OCI-LY1 (cell line): ENCODE measurements around the gene AKR1C2.
"Not testable (repeated sequence)": the region's sequence is repeated elsewhere in the genome, so short reads cannot be mapped to it uniquely, and the experiment has no call there.

ENCODE experiments used
- H2AFZ ChIP-seq: fragments of 200-600 bp; sonication (generic), shearing (Covaris generic); 2 replicates; pipeline ENCODE4 v1.6.0; 2014; ENCODE audit warnings: antibody characterized with exemption, mild to moderate bottlenecking, low read length
- H3F3A ChIP-seq: fragments of 200-600 bp; sonication (generic), shearing (Covaris generic); 2 replicates; pipeline ENCODE4 v1.6.0; 2014; ENCODE audit warnings: mild to moderate bottlenecking, antibody characterized with exemption, low read length, moderate library complexity; ENCODE audit not compliant: insufficient read depth
- H3K27ac ChIP-seq: fragments of 200-600 bp; sonication (generic); 2 replicates; pipeline ENCODE4 v1.5.1; 2014; ENCODE audit warnings: low read length, mixed run types, mild to moderate bottlenecking, low read depth; ENCODE audit not compliant: poor library complexity, severe bottlenecking
- H3K27me3 ChIP-seq: fragments of 200-600 bp; sonication (generic); 2 replicates; pipeline ENCODE4 v1.6.0; 2014; ENCODE audit warnings: antibody characterized with exemption, mild to moderate bottlenecking, low read length, moderate library complexity; ENCODE audit not compliant: insufficient read depth
- H3K36me3 ChIP-seq: fragments of 200-600 bp; sonication (generic); 2 replicates; pipeline ENCODE4 v1.6.1; 2014; ENCODE audit warnings: mild to moderate bottlenecking, antibody characterized with exemption, low read length, moderate library complexity, mixed read lengths; ENCODE audit not compliant: insufficient read depth
- H3K4me1 ChIP-seq: fragments of 200-600 bp; sonication (generic); 2 replicates; pipeline ENCODE4 v1.5.1; 2014; ENCODE audit warnings: mild to moderate bottlenecking, low read length, moderate library complexity; ENCODE audit not compliant: insufficient read depth, severe bottlenecking
- H3K4me2 ChIP-seq: fragments of 200-600 bp; sonication (generic), shearing (Covaris generic); 2 replicates; pipeline ENCODE4 v1.6.1; 2014; ENCODE audit warnings: low read length
- H3K4me3 ChIP-seq: fragments of 200-600 bp; sonication (generic); 2 replicates; pipeline ENCODE4 v1.5.1; 2014; ENCODE audit warnings: low read length, low read depth, mild to moderate bottlenecking, mixed read lengths; ENCODE audit not compliant: poor library complexity, severe bottlenecking
- H3K79me2 ChIP-seq: fragments of 200-600 bp; shearing (Covaris generic); 2 replicates; pipeline ENCODE4 v1.6.1; 2016; ENCODE audit warnings: mixed run types, low read length, mixed read lengths; ENCODE audit not compliant: insufficient read depth
- H3K9ac ChIP-seq: fragments of 200-600 bp; sonication (generic), shearing (Covaris generic); 2 replicates; pipeline ENCODE4 v1.6.1; 2014; ENCODE audit warnings: mild to moderate bottlenecking, low read length, mixed read lengths
- H3K9me2 ChIP-seq: fragments of 200-600 bp; sonication (generic), shearing (Covaris generic); 2 replicates; pipeline ENCODE4 v1.6.1; 2014; ENCODE audit warnings: low read depth, mild to moderate bottlenecking, low read length, mixed read lengths
- H3K9me3 ChIP-seq: fragments of 200-600 bp; shearing (Covaris generic); 2 replicates; pipeline ENCODE4 v1.6.1; 2014; ENCODE audit warnings: low read length, mixed read lengths
- H4K20me1 ChIP-seq: fragments of 200-600 bp; sonication (generic), shearing (Covaris generic); 2 replicates; pipeline ENCODE4 v1.6.0; 2016; ENCODE audit warnings: mild to moderate bottlenecking, low read length; ENCODE audit not compliant: insufficient read depth
- EZH2 ChIP-seq: fragments of 200-600 bp; sonication (generic), shearing (Covaris generic); IDR thresholded peaks from 2 replicates; pipeline ENCODE4 v1.8.0; 2017; ENCODE audit warnings: borderline replicate concordance, mixed run types, mild to moderate bottlenecking, antibody characterized with exemption, low read length, moderate library complexity, mixed read lengths
- TF ChIP-seq, protein P1 (sequence below): fragments of 200-600 bp; sonication (generic), shearing (Covaris generic); IDR thresholded peaks from 2 replicates; pipeline ENCODE4 v1.5.1; 2017; ENCODE audit warnings: mild to moderate bottlenecking, antibody characterized with exemption, low read length, moderate library complexity, mixed read lengths

Gene AKR1C2

DNA sequence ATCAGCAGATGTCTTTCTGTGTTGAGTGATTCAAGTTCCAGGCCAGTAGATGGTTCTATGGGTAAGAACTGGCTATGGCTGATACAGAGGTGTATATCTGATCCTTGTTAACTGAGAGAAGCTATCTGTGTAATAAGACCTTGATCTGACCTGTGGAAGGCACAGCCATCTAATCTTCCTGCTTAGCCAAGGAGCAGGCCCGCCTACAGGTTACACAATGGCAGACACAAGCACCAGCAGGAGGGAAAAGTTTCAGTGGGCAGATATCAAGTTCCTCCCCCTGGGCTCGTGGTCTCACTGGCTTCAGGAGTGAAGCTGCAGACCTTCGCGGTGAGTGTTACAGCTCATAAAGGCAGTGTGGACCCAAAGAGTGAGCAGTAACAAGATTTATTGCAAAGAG lies 27.9 kb upstream of the AKR1C2 start:
- H3F3A ChIP-seq, H3K27ac ChIP-seq, H3K4me1 ChIP-seq, H3K9me2 ChIP-seq, H3K4me2 ChIP-seq, H3K9ac ChIP-seq, H3K27me3 ChIP-seq, H3K79me2 ChIP-seq, H4K20me1 ChIP-seq, H3K4me3 ChIP-seq, H3K36me3 ChIP-seq, H2AFZ ChIP-seq, H3K9me3 ChIP-seq: not testable (repeated sequence)

DNA sequence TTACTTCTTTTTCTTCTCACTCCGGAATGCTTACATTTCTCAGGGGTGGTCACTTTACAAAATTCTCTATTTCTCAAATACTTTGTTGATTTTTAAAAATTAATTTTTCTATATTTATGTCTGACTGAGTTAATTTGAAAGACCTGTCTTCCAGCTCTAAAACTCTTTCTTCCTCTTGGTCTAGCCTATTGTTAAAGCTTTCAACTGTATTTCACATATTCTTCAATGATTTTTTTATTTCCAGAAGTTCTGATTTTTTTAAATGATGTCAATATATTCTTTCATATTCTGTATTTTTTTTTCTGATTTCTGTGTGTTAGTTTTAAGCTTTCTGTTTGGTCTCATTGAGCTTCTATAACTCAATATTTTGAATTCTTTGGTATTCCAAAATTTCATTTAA lies 27.3 kb upstream of the AKR1C2 start:
- Histone ChIP-seq H3K4me2 (no peak overlapping the region), H3K27me3 (no peaks in the 10 kb centered on the region), H3F3A (no peaks in the 10 kb centered on the region), H3K27ac (no peak overlapping the region), H3K9me2 (no peaks in the 10 kb centered on the region), H3K79me2 (no peaks in the 10 kb centered on the region), H4K20me1 (no peaks in the 10 kb centered on the region), H2AFZ (no peak overlapping the region), H3K36me3 (no peaks in the 10 kb centered on the region), H3K4me3 (no peak overlapping the region), H3K9me3 (no peaks in the 10 kb centered on the region), H3K9ac (no peak overlapping the region), H3K4me1 (no peaks in the 10 kb centered on the region)
- TF ChIP-seq, protein P1, sequence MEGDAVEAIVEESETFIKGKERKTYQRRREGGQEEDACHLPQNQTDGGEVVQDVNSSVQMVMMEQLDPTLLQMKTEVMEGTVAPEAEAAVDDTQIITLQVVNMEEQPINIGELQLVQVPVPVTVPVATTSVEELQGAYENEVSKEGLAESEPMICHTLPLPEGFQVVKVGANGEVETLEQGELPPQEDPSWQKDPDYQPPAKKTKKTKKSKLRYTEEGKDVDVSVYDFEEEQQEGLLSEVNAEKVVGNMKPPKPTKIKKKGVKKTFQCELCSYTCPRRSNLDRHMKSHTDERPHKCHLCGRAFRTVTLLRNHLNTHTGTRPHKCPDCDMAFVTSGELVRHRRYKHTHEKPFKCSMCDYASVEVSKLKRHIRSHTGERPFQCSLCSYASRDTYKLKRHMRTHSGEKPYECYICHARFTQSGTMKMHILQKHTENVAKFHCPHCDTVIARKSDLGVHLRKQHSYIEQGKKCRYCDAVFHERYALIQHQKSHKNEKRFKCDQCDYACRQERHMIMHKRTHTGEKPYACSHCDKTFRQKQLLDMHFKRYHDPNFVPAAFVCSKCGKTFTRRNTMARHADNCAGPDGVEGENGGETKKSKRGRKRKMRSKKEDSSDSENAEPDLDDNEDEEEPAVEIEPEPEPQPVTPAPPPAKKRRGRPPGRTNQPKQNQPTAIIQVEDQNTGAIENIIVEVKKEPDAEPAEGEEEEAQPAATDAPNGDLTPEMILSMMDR: no peak
- TF ChIP-seq EZH2: no peak

DNA sequence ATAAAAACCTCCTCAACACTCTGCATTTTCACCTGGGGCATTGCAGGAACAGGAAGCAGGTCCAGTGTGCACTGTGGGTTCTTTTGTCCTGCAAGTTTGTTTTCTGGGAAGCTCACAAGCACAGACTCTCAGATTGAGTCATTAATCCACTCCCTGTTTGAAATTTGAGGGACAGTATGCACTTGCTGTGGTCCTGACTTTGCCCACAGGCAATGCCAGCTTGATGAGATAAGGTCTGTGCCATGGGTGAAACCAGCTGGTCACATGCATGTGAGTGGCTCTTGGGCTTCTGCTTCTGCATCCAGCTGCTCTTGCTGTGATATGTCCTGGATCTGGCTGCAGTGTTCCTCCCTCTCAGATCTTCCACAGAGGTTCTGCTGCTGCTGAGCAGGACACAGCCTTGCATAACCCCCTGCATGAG lies 21.8 kb upstream of the AKR1C2 start:
- H3K4me1 ChIP-seq, H3K9me3 ChIP-seq, H3K27ac ChIP-seq, H4K20me1 ChIP-seq, H3K4me2 ChIP-seq, H3K79me2 ChIP-seq, H3K4me3 ChIP-seq, H2AFZ ChIP-seq, H3K27me3 ChIP-seq, H3K9me2 ChIP-seq, H3K9ac ChIP-seq, H3F3A ChIP-seq, H3K36me3 ChIP-seq: not testable (repeated sequence)

DNA sequence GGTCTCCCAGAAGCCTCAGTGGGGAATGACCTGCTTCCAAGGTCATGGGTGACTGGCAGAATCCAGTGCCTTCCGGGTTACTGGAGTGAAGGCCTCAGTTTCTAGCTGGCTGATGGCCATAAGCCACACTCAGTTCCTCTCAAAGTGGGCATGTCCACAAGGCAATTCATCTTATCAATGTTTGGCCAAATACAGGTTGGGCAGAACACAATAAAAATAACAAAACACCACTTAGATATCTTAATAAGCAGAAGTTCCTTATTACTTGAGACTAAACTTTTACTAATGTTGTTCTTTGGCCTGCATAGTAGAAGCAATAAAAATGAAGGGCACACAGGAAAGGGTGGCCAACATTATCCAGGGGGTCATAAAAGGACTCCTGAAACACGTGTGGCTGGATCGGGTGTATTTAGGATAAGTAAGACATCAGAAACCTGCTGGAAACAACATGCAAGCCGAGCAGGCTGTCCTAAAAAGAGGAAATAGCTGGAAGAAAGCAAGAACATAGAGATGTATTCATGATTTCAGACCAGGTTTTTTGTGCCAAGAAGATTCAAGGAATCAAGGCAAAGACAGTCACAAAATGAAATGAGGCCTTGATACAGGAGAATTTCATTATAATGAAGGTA lies 19.6 kb upstream of the AKR1C2 start:
- H3F3A ChIP-seq: no peaks in the 10 kb centered on the region
- no peak overlapping the region for H3K27ac ChIP-seq
- H3K4me1 ChIP-seq: no peaks in the 10 kb centered on the region

DNA sequence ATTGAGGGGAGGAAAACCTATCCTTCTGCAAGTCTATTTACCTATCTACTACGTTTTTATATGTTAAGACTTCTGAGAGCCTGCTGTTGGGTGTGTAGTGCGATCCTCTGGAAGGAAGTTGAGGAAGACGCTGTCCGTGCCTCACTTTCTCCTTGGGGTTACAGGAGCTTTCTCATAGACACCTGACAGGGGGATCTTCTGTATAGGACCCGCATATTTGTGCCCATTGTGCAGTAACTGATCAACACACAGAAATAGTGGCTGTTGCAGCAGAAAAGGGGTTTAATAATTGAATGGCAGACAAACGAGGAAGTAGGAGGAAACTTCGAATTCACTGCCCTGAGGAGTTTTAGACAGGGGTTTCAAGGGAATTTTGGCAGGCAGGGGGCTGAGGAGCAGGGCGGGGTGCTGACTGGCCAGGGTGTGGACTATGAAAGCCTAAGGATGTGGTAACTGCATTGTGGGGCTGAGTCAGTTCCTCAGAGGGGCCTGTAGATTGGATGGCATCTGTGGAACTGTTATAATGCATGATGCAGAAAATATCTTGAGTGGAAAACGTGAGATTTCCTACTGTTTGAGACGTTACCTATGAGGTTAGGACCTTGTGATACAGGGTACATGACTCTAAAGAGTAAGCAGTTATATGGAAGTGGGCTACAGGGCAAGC lies 18.1 kb upstream of the AKR1C2 start:
- H2AFZ ChIP-seq, H3K36me3 ChIP-seq, H3K9ac ChIP-seq, H3K27me3 ChIP-seq, H3K9me2 ChIP-seq, H3K79me2 ChIP-seq, H3K4me2 ChIP-seq, H3K4me3 ChIP-seq, H3K9me3 ChIP-seq, H4K20me1 ChIP-seq, H3K27ac ChIP-seq, H3F3A ChIP-seq, H3K4me1 ChIP-seq: not testable (repeated sequence)

More for the DNA sequence above, 19.6 kb upstream of the AKR1C2 start:
- Histone ChIP-seq H3K4me2 (no peak overlapping the region), H4K20me1 (no peaks in the 10 kb centered on the region), H3K9me2 (no peaks in the 10 kb centered on the region), H3K4me3 (no peak overlapping the region), H3K79me2 (no peaks in the 10 kb centered on the region), H2AFZ (no peak overlapping the region), H3K9ac (no peak overlapping the region), H3K27me3 (no peaks in the 10 kb centered on the region), H3K9me3 (no peaks in the 10 kb centered on the region), H3K36me3 (no peaks in the 10 kb centered on the region)
- TF ChIP-seq, protein P1: no peak
- TF ChIP-seq EZH2: no peak
